Mammary epithelial cell (primary cell): Measurements from ENCODE around the gene PUS10.

ENCODE experiments used
- EZH2 ChIP-seq: IDR thresholded peaks from 2 replicates; pipeline ENCODE4 v1.6.1; 2012; ENCODE audit warnings: low read length, inconsistent platforms, borderline replicate concordance
- TF ChIP-seq, protein P1 (sequence below), 2 donors: IDR thresholded peaks in 1 of 2; conservative IDR thresholded peaks in 1 of 2; 2 replicates each; pipeline ENCODE4 v1.5.1; 2011 to 2012; ENCODE audit warnings: inconsistent platforms in 2 of 2, low read length in 2 of 2, mild to moderate bottlenecking in 2 of 2, control low read depth in 1 of 2, low read depth in 1 of 2; ENCODE audit not compliant: insufficient read depth in 1 of 2; ENCODE audit errors: extremely low read depth in 1 of 2

DNA sequence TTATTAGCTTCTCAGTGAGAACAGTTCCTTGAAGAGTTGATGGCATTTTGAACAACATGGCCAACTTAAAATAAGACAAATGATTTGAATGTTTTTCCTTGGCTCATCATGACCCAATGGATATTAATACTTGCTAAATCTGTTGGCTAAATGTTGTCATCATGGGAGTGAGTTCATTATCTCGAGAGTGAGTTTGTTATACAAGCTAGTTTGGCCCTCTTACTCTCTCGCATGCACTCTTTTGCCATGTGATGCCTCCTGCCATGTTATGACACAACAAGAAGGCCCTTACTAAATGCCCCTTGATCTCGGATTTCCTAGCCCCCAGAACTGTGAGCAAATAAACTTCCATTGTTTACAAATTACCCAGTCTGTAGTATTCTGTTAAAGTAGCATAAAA lies 24.8 kb upstream of the PUS10 start:
- TF ChIP-seq, protein P1, sequence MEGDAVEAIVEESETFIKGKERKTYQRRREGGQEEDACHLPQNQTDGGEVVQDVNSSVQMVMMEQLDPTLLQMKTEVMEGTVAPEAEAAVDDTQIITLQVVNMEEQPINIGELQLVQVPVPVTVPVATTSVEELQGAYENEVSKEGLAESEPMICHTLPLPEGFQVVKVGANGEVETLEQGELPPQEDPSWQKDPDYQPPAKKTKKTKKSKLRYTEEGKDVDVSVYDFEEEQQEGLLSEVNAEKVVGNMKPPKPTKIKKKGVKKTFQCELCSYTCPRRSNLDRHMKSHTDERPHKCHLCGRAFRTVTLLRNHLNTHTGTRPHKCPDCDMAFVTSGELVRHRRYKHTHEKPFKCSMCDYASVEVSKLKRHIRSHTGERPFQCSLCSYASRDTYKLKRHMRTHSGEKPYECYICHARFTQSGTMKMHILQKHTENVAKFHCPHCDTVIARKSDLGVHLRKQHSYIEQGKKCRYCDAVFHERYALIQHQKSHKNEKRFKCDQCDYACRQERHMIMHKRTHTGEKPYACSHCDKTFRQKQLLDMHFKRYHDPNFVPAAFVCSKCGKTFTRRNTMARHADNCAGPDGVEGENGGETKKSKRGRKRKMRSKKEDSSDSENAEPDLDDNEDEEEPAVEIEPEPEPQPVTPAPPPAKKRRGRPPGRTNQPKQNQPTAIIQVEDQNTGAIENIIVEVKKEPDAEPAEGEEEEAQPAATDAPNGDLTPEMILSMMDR (conservative IDR thresholded peaks at IDR 0.05 in 1 of 2, IDR thresholded peaks at IDR 0.05 in 1 of 2; ENCODE audit: extremely low read depth in 1 of 2, insufficient read depth in 1 of 2, low read depth in 1 of 2, low read length in 2 of 2), result no peak
- TF ChIP-seq EZH2, result no peak
